Prostate gland (tissue), 2 donors: Measurements from ENCODE around the gene GSS. TPM values are rescaled to one million over a fixed set of nuclear protein-coding genes. Genes with fewer than 3 reads are reported as not detected.

Experiments used
- DNase-seq: peaks from one replicate; pipeline ENCODE4 v3.0.0-alpha.2; 2019; ENCODE audit warnings: low spot score
- H3K27ac ChIP-seq, 2 donors: fragments of 200-600 bp; sonication (generic); 2 replicates each; pipeline ENCODE4 v1.5.1; 2017 to 2019
- H3K27me3 ChIP-seq: fragments of 200-600 bp; sonication (generic); replicated peaks from 2 replicates; pipeline ENCODE4 v1.5.1; 2019; ENCODE audit not compliant: insufficient read depth
- H3K36me3 ChIP-seq, 2 donors: fragments of 200-600 bp; sonication (generic); 1 replicate in 1 of 2; 2 replicates in 1 of 2; pipeline versions ENCODE4 v1.5.1 to v1.8.1; 2017 to 2019
- H3K4me1 ChIP-seq: fragments of 200-600 bp; sonication (generic); replicated peaks from 2 replicates; pipeline ENCODE4 v1.5.1; 2019
- H3K4me3 ChIP-seq, 2 donors: fragments of 200-600 bp; sonication (generic); 2 replicates each; pipeline ENCODE4 v1.5.1; 2017 to 2019
- H3K9me3 ChIP-seq: fragments of 200-600 bp; sonication (generic); 2 replicates; pipeline ENCODE4 v1.5.1; 2017
- POLR2A ChIP-seq: fragments of 450-650 bp; IDR thresholded peaks from one replicate; pipeline ENCODE4 v1.6.1; 2016; ENCODE audit warnings: antibody characterized with exemption, mild to moderate bottlenecking
- POLR2AphosphoS5 ChIP-seq: sonication (generic); formaldehyde crosslinking; IDR thresholded peaks from one replicate; pipeline ENCODE4 v1.6.1; 2017; ENCODE audit warnings: antibody characterized with exemption
- WGBS: methylation state at CpG from one replicate; pipeline ENCODE4 v1.1.5; 2018; 5-methylcytosine and 5-hydroxymethylcytosine counted together
- intact Hi-C: fragments of 100-400 bp; cut with DNase I; formaldehyde crosslinking; loops from one replicate; pipeline ENCODE4 v1.14.2; 2022
- total RNA-seq, 2 donors: library from RNA; depleted of rRNA; stranded (reverse); fragments of >200 nt; gene quantifications; one replicate each; pipeline ENCODE4 v1.1.0, GENCODE V29; 2016
- TF ChIP-seq, protein P1 (sequence below), 4 experiments: fragments of 200-600 bp in 2 of 4; fragments of 450-650 bp in 2 of 4; sonication (generic) in 2 of 4; IDR thresholded peaks; 1 replicate in 3 of 4; 2 replicates in 1 of 4; pipeline ENCODE4 v1.5.1; 2016 to 2019; ENCODE audit warnings: antibody characterized with exemption in 4 of 4, mild to moderate bottlenecking in 2 of 4, moderate library complexity in 2 of 4

Gene GSS
- total RNA-seq, 2 donors from 2014 or later: 84.4 to 101 TPM

DNA sequence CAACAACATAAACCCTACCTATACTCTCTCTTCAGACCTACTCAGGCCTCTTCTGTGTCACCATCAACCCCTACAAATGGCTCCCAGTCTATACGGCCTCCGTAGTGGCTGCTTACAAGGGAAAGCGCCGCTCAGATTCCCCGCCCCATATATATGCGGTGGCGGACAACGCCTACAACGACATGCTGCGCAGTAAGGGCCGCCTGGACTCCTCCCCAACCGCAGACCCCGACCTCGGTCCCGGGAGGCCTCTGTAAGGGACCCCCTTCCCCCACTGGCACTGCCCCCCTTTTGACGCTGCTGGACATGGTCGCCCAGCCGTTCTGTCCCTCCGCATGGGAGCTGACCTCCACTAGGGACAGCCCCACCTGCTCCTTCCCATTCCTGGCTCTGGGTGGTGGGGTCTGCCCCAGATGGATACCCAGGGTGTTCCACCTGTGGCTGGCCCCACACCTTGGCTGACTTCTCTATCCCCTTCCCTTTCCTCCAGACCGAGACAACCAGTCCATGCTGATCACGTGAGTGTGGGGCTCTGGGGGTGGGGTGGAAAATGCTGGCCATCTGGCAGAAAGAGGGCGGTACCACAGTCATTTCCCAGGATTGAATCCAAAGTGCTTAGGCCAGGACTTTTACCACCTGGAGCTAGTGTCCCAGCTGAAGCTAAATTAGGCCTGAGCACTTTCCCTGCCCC is 25.1 kb upstream of the GSS start:
- H3K27me3 ChIP-seq: peaks cover 2% of the 10 kb centered on the region
- DNase-seq: no peak
- H3K27ac ChIP-seq: no peak overlapping the region
- H3K9me3 ChIP-seq: no peaks in the 10 kb centered on the region
- no peak overlapping the region for H3K4me3 ChIP-seq
- TF ChIP-seq POLR2AphosphoS5: no peak
- TF ChIP-seq, protein P1, sequence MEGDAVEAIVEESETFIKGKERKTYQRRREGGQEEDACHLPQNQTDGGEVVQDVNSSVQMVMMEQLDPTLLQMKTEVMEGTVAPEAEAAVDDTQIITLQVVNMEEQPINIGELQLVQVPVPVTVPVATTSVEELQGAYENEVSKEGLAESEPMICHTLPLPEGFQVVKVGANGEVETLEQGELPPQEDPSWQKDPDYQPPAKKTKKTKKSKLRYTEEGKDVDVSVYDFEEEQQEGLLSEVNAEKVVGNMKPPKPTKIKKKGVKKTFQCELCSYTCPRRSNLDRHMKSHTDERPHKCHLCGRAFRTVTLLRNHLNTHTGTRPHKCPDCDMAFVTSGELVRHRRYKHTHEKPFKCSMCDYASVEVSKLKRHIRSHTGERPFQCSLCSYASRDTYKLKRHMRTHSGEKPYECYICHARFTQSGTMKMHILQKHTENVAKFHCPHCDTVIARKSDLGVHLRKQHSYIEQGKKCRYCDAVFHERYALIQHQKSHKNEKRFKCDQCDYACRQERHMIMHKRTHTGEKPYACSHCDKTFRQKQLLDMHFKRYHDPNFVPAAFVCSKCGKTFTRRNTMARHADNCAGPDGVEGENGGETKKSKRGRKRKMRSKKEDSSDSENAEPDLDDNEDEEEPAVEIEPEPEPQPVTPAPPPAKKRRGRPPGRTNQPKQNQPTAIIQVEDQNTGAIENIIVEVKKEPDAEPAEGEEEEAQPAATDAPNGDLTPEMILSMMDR (IDR thresholded peaks at IDR 0.05): no peak
- no peak for TF ChIP-seq POLR2A
- no peaks in the 10 kb centered on the region for H3K36me3 ChIP-seq
- no peaks in the 10 kb centered on the region for H3K4me1 ChIP-seq
- WGBS: 89% methylated on average over 22 of the region's 22 CpGs
- intact Hi-C loops: no loop called here

DNA sequence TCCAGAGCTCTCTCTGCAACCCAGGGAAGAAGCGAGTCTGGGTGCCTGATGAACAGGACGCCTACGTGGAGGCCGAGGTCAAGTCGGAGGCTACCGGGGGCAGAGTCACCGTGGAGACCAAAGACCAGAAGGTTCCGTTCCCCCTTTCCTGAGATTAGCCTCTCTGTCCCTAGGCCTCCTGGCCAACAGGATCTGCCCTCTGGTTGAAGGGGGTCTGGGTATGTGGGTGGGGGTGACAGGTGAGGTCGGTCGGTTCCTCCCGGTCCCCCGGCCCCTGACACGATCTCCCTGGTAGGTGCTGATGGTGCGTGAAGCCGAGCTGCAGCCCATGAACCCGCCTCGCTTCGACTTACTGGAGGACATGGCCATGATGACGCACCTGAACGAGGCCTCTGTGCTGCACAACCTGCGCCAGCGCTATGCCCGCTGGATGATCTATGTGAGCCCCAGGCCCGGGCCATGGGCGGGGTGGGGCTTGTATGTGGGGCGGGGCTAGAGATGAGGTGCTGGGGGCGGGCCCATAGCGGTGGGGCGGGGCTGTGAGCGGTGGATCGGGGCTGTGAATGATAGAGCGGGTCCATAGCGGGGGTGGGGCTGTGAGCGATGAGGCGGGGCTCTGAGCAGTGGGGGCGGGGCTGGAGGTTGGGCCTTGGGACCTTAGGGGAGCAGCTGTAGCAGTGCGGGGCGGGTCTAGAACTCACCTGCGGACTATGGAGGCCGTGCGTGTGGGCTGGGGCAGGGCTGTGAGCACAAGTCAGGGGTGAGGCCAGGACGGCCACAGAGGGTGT is 24.0 kb upstream of the GSS start:
- 82% methylated on average over 42 of the region's 42 CpGs for WGBS
- DNase-seq: no peak
- no peaks in the 10 kb centered on the region for H3K27me3 ChIP-seq

GRCh38 chr20:34978092-34978744 is 22.6 kb upstream of the GSS start:
- WGBS: 71% methylated on average over 10 of the region's 10 CpGs
- intact Hi-C loops: no loop called here

More for the DNA sequence above, 24.0 kb upstream of the GSS start:
- Histone ChIP-seq H3K4me1 (no peaks in the 10 kb centered on the region), H3K27ac (no peak overlapping the region), H3K4me3 (no peak overlapping the region), H3K36me3 (no peaks in the 10 kb centered on the region), H3K9me3 (no peaks in the 10 kb centered on the region)
- TF ChIP-seq POLR2A (no peak), POLR2AphosphoS5 (no peak)
- TF ChIP-seq, protein P1 (IDR thresholded peaks at IDR 0.05): no peak
- intact Hi-C loops: no loop called here

GRCh38 chr20:34977365-34978091 is 21.9 kb upstream of the GSS start:
- Histone ChIP-seq H3K27ac (no peak overlapping the region), H3K4me1 (no peaks in the 10 kb centered on the region), H3K9me3 (no peaks in the 10 kb centered on the region), H3K36me3 (no peaks in the 10 kb centered on the region), H3K4me3 (no peak overlapping the region), H3K27me3 (no peaks in the 10 kb centered on the region)
- TF ChIP-seq POLR2A (no peak), POLR2AphosphoS5 (no peak)
- TF ChIP-seq, protein P1 (IDR thresholded peaks at IDR 0.05): no peak
- DNase-seq: no peak
- 54% methylated on average over 17 of the region's 17 CpGs for whole genome bisulfite sequencing
- intact Hi-C loops: no loop called here

More at GRCh38 chr20:34978092-34978744, 22.6 kb upstream of the GSS start:
- no peak overlapping the region for H3K4me3 ChIP-seq
- DNase-seq: no peak
- no peaks in the 10 kb centered on the region for H3K9me3 ChIP-seq
- no peak overlapping the region for H3K27ac ChIP-seq
- H3K27me3 ChIP-seq: no peaks in the 10 kb centered on the region
- no peaks in the 10 kb centered on the region for H3K4me1 ChIP-seq
- TF ChIP-seq POLR2A (no peak), POLR2AphosphoS5 (no peak)
- TF ChIP-seq, protein P1 (IDR thresholded peaks at IDR 0.05): no peak
- H3K36me3 ChIP-seq: no peaks in the 10 kb centered on the region
